Natural killer cell (primary cell): ENCODE measurements around the gene TLE1. TPM values are rescaled to one million over a fixed set of nuclear protein-coding genes. Genes with fewer than 3 reads are reported as not detected.

Source experiments
- ATAC-seq, 3 donors: fragments of 150-1000 bp in 2 of 3; fragments of 200-7000 bp in 1 of 3; cut with Tn5 transposase; 1 replicate in 1 of 3; 2 replicates in 2 of 3; pipeline ENCODE4 v1.10.0; 2021; ENCODE audit warnings: mild to moderate bottlenecking in 2 of 3, moderate library complexity in 2 of 3
- DNase-seq, 2 donors: peaks; one replicate each; pipeline versions ENCODE4 v3.0.0 to v3.0.0-alpha.2; 2013 to 2021; ENCODE audit warnings: mixed read lengths in 1 of 2
- H3K27ac ChIP-seq: one replicate; pipeline ENCODE4 v1.5.1; 2013; ENCODE audit warnings: mild to moderate bottlenecking, low read length
- H3K27me3 ChIP-seq: one replicate; pipeline ENCODE4 v1.6.1; 2013; ENCODE audit warnings: low read length; ENCODE audit not compliant: control insufficient read depth, insufficient read depth
- H3K36me3 ChIP-seq: one replicate; pipeline ENCODE4 v1.6.1; 2013; ENCODE audit warnings: low read length; ENCODE audit not compliant: control insufficient read depth, insufficient read depth
- H3K4me1 ChIP-seq: one replicate; pipeline ENCODE4 v1.6.1; 2013; ENCODE audit warnings: low read length; ENCODE audit not compliant: control insufficient read depth, insufficient read depth
- H3K4me3 ChIP-seq: one replicate; pipeline ENCODE4 v1.5.1; 2013; ENCODE audit warnings: low read length
- H3K9me3 ChIP-seq: one replicate; pipeline ENCODE4 v1.6.1; 2013; ENCODE audit warnings: low read length; ENCODE audit not compliant: control insufficient read depth, insufficient read depth
- H3K27ac Mint-ChIP-seq, 2 donors: one replicate each; pipeline ENCODE4 v1.8.0; 2022; ENCODE audit warnings: mild to moderate bottlenecking in 2 of 2, mixed read lengths in 2 of 2, moderate library complexity in 1 of 2
- H3K27me3 Mint-ChIP-seq, 2 donors: one replicate each; pipeline ENCODE4 v1.8.0; 2022; ENCODE audit warnings: low read depth in 2 of 2, mixed read lengths in 2 of 2
- H3K36me3 Mint-ChIP-seq: one replicate; pipeline ENCODE4 v1.8.0; 2022; ENCODE audit warnings: mixed read lengths
- H3K4me1 Mint-ChIP-seq, 2 donors: one replicate each; pipeline ENCODE4 v1.8.0; 2022; ENCODE audit warnings: mixed read lengths in 2 of 2
- H3K4me3 Mint-ChIP-seq: one replicate; pipeline ENCODE4 v1.8.0; 2022; ENCODE audit warnings: mild to moderate bottlenecking, moderate library complexity, mixed read lengths
- H3K9me3 Mint-ChIP-seq, 2 donors: one replicate each; pipeline ENCODE4 v1.8.0; 2022; ENCODE audit warnings: mixed read lengths in 2 of 2
- CTCF ChIP-seq: fragments of 200-600 bp; IDR thresholded peaks from one replicate; pipeline ENCODE4 v1.8.0; 2022; ENCODE audit warnings: antibody characterized with exemption
- WGBS: methylation state at CpG from one replicate; pipeline ENCODE4 v1.1.7; 2013; ENCODE audit warnings: missing lambda C conversion rate; ENCODE audit not compliant: insufficient coverage; 5-methylcytosine and 5-hydroxymethylcytosine counted together
- intact Hi-C: fragments of 100-400 bp; cut with micrococcal nuclease; formaldehyde crosslinking; loops from one replicate; pipeline ENCODE4 v1.14.2; 2022
- total RNA-seq, 4 donors: library from RNA; stranded (reverse); fragments of 120-200 nt in 1 of 4; gene quantifications; one replicate each; pipeline versions ENCODE4 v1.2.3 to v1.2.4, GENCODE V29; 2013 to 2022

TLE1 gene
- total RNA-seq, 3 donors from 2014 or later (not counting 1 experiment from before 2014, with no cell fraction given), result 38.8 to 58.9 (median 44.5) TPM

GRCh38 chr9:81601639-81602623 is 87.4 kb downstream of the TLE1 start:
- no peak for TF ChIP-seq CTCF
- peak overlapping the region in 1 of 2 donors; percentile 8 for H3K27ac Mint-ChIP-seq

GRCh38 chr9:81600631-81601030 is 88.7 kb downstream of the TLE1 start:
- H3K4me1 Mint-ChIP-seq, result peaks cover 36 to 42% of the 10 kb centered on the region in 2 donors
- no peaks in the 10 kb centered on the region for H3K9me3 Mint-ChIP-seq
- Histone ChIP-seq H3K27ac (no peak overlapping the region), H3K27me3 (no peaks in the 10 kb centered on the region), H3K4me1 (peaks cover 33% of the 10 kb centered on the region), H3K36me3 (peaks cover 10% of the 10 kb centered on the region), H3K4me3 (no peak overlapping the region), H3K9me3 (no peaks in the 10 kb centered on the region)
- peaks cover 9% of the 10 kb centered on the region for H3K36me3 Mint-ChIP-seq
- H3K4me3 Mint-ChIP-seq, result no peak overlapping the region
- H3K27ac Mint-ChIP-seq, result no peak overlapping the region
- TF ChIP-seq CTCF, result no peak
- no peak for ATAC-seq
- DNase-seq, result no peak
- no peaks in the 10 kb centered on the region for H3K27me3 Mint-ChIP-seq
- intact Hi-C loops, result no loop called here
- WGBS, result 97% methylated on average over 4 of the region's 4 CpGs

More at GRCh38 chr9:81601639-81602623, 87.4 kb downstream of the TLE1 start:
- no peaks in the 10 kb centered on the region for H3K27me3 Mint-ChIP-seq
- H3K4me1 Mint-ChIP-seq, result peaks cover 23 to 32% of the 10 kb centered on the region in 2 donors
- intact Hi-C loops, result no loop called here
- H3K9me3 Mint-ChIP-seq, result no peaks in the 10 kb centered on the region
- no peak for DNase-seq
- Histone ChIP-seq H3K36me3 (peaks cover 10% of the 10 kb centered on the region), H3K4me1 (peaks cover 24% of the 10 kb centered on the region), H3K27ac (no peak overlapping the region), H3K4me3 (no peak overlapping the region), H3K27me3 (no peaks in the 10 kb centered on the region), H3K9me3 (no peaks in the 10 kb centered on the region)
- H3K36me3 Mint-ChIP-seq, result peaks cover 12% of the 10 kb centered on the region
- no peak overlapping the region for H3K4me3 Mint-ChIP-seq
- no peak for ATAC-seq
- 89% methylated on average over 15 of the region's 15 CpGs for WGBS

- no peak for DNase-seq
- peak overlapping the region; percentile 3 to 24 for H3K27ac Mint-ChIP-seq
Measured at GRCh38 chr9:81599837-81600236, 89.5 kb downstream of the TLE1 start.

More at GRCh38 chr9:81599837-81600236, 89.5 kb downstream of the TLE1 start:
- H3K4me3 ChIP-seq, result no peak overlapping the region
- peaks cover 9% of the 10 kb centered on the region for H3K36me3 Mint-ChIP-seq
- no peaks in the 10 kb centered on the region for H3K9me3 Mint-ChIP-seq
- intact Hi-C loops, result no loop called here
- H3K36me3 ChIP-seq, result peaks cover 10% of the 10 kb centered on the region
- no peaks in the 10 kb centered on the region for H3K9me3 ChIP-seq
- peaks cover 33% of the 10 kb centered on the region for H3K4me1 ChIP-seq
- no CpG with 5 or more reads among the region's 1 CpG for WGBS
- no peaks in the 10 kb centered on the region for H3K27me3 ChIP-seq
- TF ChIP-seq CTCF, result no peak
- ATAC-seq, result no peak
- no peak overlapping the region for H3K4me3 Mint-ChIP-seq
- H3K27me3 Mint-ChIP-seq, result no peaks in the 10 kb centered on the region
- peaks cover 36 to 47% of the 10 kb centered on the region in 2 donors for H3K4me1 Mint-ChIP-seq
- no peak overlapping the region for H3K27ac ChIP-seq
